Ramos (cell line): ENCODE results near the gene SDK2.

Experiments used
- in situ Hi-C: fragments of 300-500 bp; cut with MboI; formaldehyde crosslinking; loops from one replicate; pipeline ENCODE4 v1.14.3; 2022; ENCODE audit warnings: low sequenced_read_pairs; ENCODE audit not compliant: unreplicated experiment

Gene SDK2

GRCh38 chr17:73566905-73567782, 77.1 kb downstream of the SDK2 start:
- in situ Hi-C loops, result no loop called here

DNA sequence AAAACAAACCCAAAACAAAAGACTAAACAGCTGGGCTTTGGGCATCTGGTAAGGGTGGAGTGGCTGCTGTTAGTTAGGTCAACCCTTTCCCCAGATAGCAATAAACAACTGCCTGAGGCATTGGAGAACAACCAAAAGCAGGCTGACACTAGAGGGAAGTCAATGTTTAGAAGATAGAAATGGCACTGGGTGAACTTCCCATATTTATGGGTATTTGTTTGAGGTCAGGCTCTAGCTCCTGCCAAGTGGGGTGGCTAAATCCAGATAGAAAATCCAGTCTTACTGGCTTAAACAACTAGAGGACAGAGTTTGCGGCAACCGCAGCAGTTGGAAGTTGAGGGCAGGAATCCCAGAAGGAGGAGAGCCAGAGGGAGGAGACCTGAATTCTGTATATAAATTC, 79.4 kb downstream of the SDK2 start:
- in situ Hi-C loops, result no loop called here

- in situ Hi-C loops, result no loop called here
Observed at GRCh38 chr17:73562896-73563295, 81.3 kb downstream of the SDK2 start.

- in situ Hi-C loops, result no loop called here
Observed at GRCh38 chr17:73561111-73561510, 83.1 kb downstream of the SDK2 start.

DNA sequence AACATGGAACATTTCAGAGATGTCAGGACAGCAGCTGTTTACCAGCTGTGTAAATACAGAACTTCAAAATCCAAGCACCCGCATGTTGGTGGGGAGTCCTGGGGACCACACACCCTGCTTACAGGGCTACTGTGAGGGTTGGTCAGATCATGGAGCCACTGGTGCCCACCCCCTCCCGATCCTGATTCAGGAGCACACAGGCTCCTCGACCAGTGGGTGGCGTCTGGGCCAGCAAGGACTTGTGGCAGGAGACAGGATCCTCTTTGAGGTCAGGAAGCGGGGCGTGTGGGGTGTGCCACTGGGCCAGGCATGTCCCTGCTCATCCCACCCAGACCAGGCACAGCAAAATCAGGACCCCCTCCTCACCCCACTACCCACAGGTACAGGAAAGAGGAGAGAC, 83.6 kb downstream of the SDK2 start:
- in situ Hi-C loops, result no loop called here

DNA sequence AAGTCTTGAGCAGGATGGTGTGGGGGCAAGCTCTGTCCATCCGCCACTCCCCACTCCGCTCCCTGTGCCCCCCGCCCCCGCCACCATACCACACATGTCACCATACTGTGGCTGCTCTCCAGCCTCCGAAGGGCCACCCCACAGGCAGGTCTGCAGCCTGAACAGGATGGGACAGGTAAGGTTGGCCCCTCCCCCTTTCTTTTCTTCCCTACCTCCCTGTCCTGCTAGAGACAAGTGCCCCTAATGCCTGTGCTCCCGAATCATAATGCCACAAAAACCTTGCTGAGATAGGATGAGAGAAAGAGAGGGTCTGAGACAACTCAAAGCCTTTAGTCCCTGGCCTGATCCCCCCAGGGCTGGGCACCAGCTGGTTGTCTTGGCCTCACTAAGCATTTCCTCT, 84.7 kb downstream of the SDK2 start:
- in situ Hi-C loops, result no loop called here

GRCh38 chr17:73555199-73555960, 88.9 kb downstream of the SDK2 start:
- in situ Hi-C loops, result no loop called here

DNA sequence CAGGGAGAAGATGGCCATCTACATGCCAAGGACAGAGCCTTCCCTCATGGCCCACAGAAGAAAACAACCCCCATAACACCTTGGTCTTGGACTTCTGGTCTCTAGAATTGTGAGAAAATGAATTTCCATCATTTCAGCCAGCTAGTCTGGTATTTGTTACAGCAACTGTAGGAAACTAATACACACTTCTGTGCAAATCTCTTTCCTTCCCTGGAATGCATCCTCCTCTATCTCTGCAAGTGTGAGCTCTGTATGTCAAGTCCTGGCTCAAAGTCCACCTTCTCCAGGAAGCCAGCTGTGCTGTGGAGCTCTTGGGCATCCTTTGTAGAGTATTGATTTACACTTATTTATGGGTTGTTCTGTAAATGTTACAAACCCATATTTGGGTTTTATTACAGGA, 89.7 kb downstream of the SDK2 start:
- in situ Hi-C loops, result no loop called here

- in situ Hi-C loops, result no loop called here
Observed at GRCh38 chr17:73553311-73553710, 90.9 kb downstream of the SDK2 start.

DNA sequence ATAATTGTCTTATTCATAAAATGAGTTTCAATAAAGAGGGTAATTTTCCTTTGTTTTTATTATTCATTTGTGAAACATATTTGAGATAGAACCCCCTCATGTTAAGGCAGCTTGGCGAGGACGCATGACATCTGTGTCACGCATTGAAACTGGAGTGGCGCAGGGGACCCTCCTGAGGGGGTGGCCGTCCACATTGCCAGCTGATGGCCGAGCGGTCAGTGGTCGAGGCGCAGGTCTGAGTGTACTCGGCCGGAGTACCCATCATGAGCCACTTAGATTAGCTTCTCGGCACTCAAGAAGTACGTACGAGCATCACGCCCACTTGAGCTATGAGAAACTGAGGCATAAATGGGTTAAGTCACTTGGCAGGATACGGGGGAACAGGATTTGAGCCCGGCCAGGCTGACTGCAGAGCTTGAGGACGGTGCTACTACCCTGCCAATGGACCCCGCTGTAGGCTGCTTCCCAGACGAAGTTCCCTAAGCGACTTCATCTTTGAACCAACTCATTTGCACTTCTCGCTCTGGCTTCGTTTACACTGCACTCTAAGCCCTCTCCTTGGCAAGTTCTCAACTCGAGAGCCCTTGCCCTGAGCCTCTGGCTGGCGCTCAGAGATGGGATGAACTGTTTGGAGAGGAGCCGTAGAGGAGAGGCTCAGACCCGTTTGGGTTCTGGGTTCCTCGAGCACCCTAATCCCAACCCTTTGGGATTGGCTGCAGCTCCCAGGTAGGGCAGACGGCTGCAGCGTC, 91.8 kb downstream of the SDK2 start:
- in situ Hi-C loops, result no loop called here

DNA sequence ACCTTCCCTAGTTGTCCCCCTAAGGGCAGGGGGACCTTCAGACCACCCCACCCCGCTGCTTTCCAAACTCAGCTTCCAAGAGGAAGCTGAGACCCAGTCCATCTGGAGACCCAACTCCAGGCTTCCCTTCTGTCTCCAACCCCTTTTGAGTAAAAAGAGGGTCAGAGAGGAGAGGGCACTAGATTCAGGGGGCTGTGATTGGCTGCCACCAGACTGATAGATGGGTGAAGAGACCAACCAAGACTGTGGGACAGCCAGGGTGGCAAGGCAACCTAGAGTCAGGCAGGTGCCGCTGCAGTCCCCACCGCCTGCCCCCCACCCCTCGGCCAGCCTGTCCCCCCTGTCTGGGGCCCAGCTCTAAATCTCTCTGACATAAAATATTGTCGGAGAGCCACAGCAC, 92.5 kb downstream of the SDK2 start:
- in situ Hi-C loops, result no loop called here

GRCh38 chr17:73551144-73551543, 93.1 kb downstream of the SDK2 start:
- in situ Hi-C loops, result no loop called here

DNA sequence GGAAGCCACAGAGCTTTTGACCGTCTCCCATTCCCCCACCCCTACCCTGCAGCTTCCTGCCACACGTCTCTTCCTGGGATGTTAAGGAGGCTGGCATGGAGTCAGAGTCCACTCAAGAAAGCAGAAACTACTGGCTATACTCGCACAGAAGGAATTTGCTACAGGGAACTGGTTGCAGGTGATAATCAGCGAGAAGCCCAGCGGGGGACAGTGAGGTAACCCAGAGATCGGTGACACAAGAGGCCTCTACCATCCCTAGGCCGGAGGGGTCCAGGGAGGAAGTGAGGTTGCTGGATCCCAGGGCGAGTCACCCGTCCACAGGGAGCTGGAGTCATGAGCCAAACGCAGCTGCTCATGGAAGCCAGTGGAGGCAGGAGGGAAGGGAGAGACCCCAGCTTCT, 93.7 kb downstream of the SDK2 start:
- in situ Hi-C loops, result no loop called here

DNA sequence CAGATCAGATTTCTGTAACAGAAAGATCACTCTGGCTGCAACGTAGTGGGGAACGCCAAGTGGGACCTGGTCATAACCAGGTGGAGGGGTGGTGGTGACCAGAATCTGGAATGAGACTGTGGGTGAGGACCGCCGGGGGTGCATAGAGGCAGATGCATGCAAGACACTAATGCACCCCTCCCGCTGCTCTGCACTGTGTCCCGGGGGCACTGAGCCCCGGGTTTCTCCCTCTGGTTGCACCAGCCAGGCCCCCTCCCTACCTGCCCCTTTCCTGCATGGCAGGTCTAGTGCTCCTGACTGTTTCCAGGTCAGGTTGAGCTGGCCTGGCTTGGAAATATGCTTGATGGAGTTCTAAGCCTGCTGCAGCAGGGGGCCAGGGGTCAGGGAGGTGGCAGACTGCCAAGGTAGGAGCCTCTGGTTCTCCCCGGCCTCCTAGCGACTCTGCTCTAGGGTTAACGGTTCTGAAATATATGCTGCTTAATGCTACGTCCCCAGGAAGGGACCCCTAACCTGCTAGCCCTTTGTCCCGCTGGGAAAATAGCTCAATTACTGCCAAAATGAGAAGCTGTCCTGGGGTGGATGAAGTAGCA, 94.3 kb downstream of the SDK2 start:
- in situ Hi-C loops, result no loop called here

- in situ Hi-C loops, result no loop called here
Observed at GRCh38 chr17:73548620-73549311, 95.5 kb downstream of the SDK2 start.

DNA sequence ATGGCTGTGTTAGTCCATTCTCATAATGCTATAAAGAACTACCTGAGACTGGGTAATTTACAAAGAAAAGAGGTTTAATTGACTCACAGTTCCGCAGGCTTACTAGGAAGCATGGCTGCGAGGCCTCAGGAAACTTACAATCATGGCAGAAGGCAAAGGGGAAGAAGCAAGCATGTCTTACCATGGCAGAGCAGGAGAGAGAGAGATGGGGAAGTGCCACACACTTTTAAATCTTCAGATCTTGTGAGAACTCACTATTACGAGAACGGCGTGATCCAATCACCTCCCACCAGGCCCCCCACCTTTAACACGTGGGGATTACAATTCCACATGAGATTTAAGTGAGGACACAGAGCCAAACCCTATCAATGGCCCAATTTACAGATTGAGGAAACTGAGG, 96.5 kb downstream of the SDK2 start:
- in situ Hi-C loops, result no loop called here

- in situ Hi-C loops, result no loop called here
Observed at GRCh38 chr17:73546770-73547536, 97.3 kb downstream of the SDK2 start.

DNA sequence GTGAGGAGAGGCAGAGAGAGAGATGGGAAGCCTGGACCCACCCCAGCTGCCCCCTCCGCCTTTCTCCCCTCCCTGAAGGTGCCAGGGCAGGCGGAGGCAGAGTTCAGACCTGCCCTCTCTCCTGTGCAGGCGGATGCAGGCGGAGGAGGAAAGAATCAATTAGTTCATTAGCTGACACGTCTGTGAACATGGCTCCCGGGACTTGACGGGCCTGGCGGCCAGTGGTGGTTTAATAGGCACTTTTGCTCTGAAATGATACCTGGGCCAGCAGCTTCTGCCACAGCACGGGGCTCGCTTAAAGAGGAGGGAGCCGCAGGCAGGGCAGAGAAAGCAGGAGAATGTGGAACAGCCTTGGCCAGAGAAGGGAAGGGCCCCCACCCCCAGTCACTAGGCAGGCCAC, 98.1 kb downstream of the SDK2 start:
- in situ Hi-C loops, result no loop called here
